HFFc6 (cell line): ENCODE results near the gene CCBE1. TPM values are rescaled to one million over a fixed set of nuclear protein-coding genes. Genes with fewer than 3 reads are reported as not detected.

Experiments
- DNase-seq: peaks from one replicate; pipeline ENCODE4 v3.0.0-alpha.2; 2018
- H3K27ac Mint-ChIP-seq: 2 replicates; pipeline ENCODE4 v1.8.0; 2020; ENCODE audit warnings: mild to moderate bottlenecking, mixed read lengths
- H3K27me3 Mint-ChIP-seq: 2 replicates; pipeline ENCODE4 v1.8.0; 2021; ENCODE audit warnings: mild to moderate bottlenecking, moderate library complexity, mixed read lengths; ENCODE audit not compliant: insufficient read depth
- H3K36me3 Mint-ChIP-seq: 2 replicates; pipeline ENCODE4 v1.8.0; 2021; ENCODE audit warnings: low read depth, mixed read lengths
- H3K4me1 Mint-ChIP-seq: 2 replicates; pipeline ENCODE4 v1.8.0; 2020; ENCODE audit warnings: low read depth, mixed read lengths
- H3K4me3 Mint-ChIP-seq: 2 replicates; pipeline ENCODE4 v1.8.0; 2020; ENCODE audit warnings: mild to moderate bottlenecking, moderate library complexity, mixed read lengths
- H3K9me3 Mint-ChIP-seq: 2 replicates; pipeline ENCODE4 v1.8.0; 2020; ENCODE audit warnings: mild to moderate bottlenecking, mixed read lengths
- long read RNA-seq: library from polyadenylated mRNA; unstranded; transcript quantifications from one replicate; pipeline ENCODE4 v2.0.0, GENCODE V29; 2019
- total RNA-seq, 6 experiments: library from RNA; stranded (reverse); fragmentation: NEBNext Ultra II Directional; extraction: Animal tissue kit (Norgen Biotek cat#: 25700); gene quantifications; 2 replicates in 1 of 6; 3 replicates in 5 of 6; pipeline ENCODE4 v1.2.3, GENCODE V29; 2021
- TF ChIP-seq, protein P1 (sequence below): fragments of 200-600 bp; sonication (generic); IDR thresholded peaks from 2 replicates; pipeline ENCODE4 v1.5.0; 2021; ENCODE audit warnings: antibody characterized with exemption, mild to moderate bottlenecking

CCBE1 gene
- total RNA-seq = 100 to 1,000 TPM; 161 to 223 (median 206) TPM
- long read RNA-seq, full-length matches to known transcripts = 108 of 157 reads
- long read RNA-seq, partial matches to known transcripts = 5 of 157 reads
- long read RNA-seq, other reads (novel, unspliced or antisense) = 44 of 157 reads

- H3K9me3 Mint-ChIP-seq = peaks cover 11% of the 10 kb centered on the region
- TF ChIP-seq, protein P1, sequence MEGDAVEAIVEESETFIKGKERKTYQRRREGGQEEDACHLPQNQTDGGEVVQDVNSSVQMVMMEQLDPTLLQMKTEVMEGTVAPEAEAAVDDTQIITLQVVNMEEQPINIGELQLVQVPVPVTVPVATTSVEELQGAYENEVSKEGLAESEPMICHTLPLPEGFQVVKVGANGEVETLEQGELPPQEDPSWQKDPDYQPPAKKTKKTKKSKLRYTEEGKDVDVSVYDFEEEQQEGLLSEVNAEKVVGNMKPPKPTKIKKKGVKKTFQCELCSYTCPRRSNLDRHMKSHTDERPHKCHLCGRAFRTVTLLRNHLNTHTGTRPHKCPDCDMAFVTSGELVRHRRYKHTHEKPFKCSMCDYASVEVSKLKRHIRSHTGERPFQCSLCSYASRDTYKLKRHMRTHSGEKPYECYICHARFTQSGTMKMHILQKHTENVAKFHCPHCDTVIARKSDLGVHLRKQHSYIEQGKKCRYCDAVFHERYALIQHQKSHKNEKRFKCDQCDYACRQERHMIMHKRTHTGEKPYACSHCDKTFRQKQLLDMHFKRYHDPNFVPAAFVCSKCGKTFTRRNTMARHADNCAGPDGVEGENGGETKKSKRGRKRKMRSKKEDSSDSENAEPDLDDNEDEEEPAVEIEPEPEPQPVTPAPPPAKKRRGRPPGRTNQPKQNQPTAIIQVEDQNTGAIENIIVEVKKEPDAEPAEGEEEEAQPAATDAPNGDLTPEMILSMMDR = peak; percentile 100
- H3K4me1 Mint-ChIP-seq = peaks cover 72% of the 10 kb centered on the region
- H3K27me3 Mint-ChIP-seq = no peaks in the 10 kb centered on the region; the same call in 1 of the 2 replicates
- peak within 1 kb of the TSS; percentile 89 for H3K27ac Mint-ChIP-seq
- DNase-seq = peak; percentile 55
- H3K4me3 Mint-ChIP-seq = peak within 1 kb of the TSS; percentile 96
- H3K36me3 Mint-ChIP-seq = peaks cover 32% of the 10 kb centered on the region
These were observed at the start of gene CCBE1 for GRCh38 chr18:59697236-59697932. Gene CCBE1 (minus strand): TSS chr18:59697423.

DNA sequence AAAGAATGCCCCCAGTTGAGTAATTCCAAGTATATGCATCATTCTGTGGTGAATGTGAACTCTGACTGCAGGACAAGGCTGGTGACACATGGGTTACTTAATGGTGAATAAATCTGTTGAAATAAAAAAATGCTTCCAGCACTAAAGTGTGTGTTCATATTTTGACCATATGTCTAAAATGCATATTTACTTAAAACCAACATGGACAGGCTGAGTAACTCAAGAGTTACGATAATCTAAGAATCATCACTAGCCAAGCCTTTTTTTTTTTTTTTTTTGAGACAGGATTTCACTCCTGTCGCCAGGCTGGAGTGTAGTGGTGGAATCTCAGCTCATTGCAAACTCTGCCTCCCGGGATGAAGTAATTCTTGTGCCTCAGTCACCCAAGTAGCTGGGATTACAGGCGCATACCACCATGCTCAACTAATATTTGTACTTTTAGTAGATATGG is 47.1 kb upstream of the CCBE1 start:
- Mint-ChIP-seq H3K36me3 (peaks cover 16% of the 10 kb centered on the region), H3K4me1 (peaks cover 83% of the 10 kb centered on the region), H3K9me3 (peaks cover 9% of the 10 kb centered on the region), H3K27ac (peak overlapping the region; percentile 87), H3K4me3 (peak overlapping the region; percentile 52), H3K27me3 (no peaks in the 10 kb centered on the region)
- TF ChIP-seq, protein P1 = no peak
- DNase-seq = peak; percentile 98

- peak; percentile 32 for DNase-seq
- Mint-ChIP-seq H3K9me3 (peaks cover 14% of the 10 kb centered on the region), H3K4me3 (peak overlapping the region; percentile 35), H3K27me3 (no peaks in the 10 kb centered on the region), H3K27ac (peak overlapping the region; percentile 87), H3K36me3 (peaks cover 24% of the 10 kb centered on the region), H3K4me1 (peaks cover 76% of the 10 kb centered on the region)
- TF ChIP-seq, protein P1 = no peak
These were observed 46.3 kb upstream of the CCBE1 start for GRCh38 chr18:59743566-59743965.

DNA sequence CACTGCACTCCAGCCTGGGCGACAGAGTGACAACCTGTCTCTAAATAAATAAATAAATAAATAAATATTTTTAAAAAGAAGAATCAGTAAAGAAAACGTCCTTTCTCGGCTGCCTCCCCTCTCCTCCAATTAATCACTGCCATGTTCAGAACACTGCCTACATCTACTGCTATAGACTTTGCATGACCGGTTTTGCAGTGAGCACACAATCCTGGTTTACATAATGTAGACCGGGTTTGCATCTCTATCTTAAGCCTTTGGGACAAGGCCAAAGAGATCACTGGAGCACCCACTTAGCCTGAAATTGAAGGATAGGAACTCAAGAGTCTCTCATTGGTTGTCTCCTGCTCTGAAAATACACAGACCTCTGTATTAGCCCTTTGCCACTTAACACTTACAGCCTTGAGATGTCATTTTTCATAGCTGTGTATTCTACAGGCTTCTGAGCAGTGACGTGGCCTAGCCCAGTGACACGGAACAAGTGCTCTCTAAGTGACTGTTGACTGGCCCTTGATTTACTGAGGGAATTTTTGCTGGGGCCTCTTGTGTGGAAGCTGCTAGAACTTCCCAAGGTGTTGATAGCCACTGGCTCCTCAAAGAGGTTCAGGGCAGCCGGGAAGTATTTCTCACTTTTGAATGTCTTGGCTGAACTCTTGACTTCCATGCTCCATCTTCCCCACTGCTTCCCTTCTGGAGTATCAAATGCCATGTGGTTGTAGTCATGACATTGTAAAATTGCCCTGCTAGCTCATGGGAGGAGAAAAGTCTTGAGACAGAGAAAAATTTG is 45.3 kb upstream of the CCBE1 start:
- peak; percentile 72 for DNase-seq
- H3K27me3 Mint-ChIP-seq = no peaks in the 10 kb centered on the region
- peak overlapping the region; percentile 87 for H3K27ac Mint-ChIP-seq
- H3K4me1 Mint-ChIP-seq = peaks cover 65% of the 10 kb centered on the region
- TF ChIP-seq, protein P1 = no peak
- H3K36me3 Mint-ChIP-seq = peaks cover 21% of the 10 kb centered on the region
- H3K9me3 Mint-ChIP-seq = peaks cover 10% of the 10 kb centered on the region
- peak overlapping the region; percentile 35; the same call in 1 of the 2 replicates for H3K4me3 Mint-ChIP-seq

GRCh38 chr18:59740141-59740540 is 42.9 kb upstream of the CCBE1 start:
- peaks cover 55% of the 10 kb centered on the region for H3K4me1 Mint-ChIP-seq
- no peak overlapping the region for H3K4me3 Mint-ChIP-seq
- peaks cover 6% of the 10 kb centered on the region for H3K9me3 Mint-ChIP-seq
- DNase-seq = no peak
- TF ChIP-seq, protein P1 = no peak
- no peaks in the 10 kb centered on the region; the same call in 1 of the 2 replicates for H3K27me3 Mint-ChIP-seq
- no peak overlapping the region for H3K27ac Mint-ChIP-seq
- peaks cover 14% of the 10 kb centered on the region for H3K36me3 Mint-ChIP-seq
